H1 (cell line): ENCODE data around the gene EIF4E2. TPM values are rescaled to one million over a fixed set of nuclear protein-coding genes. Genes with fewer than 3 reads are reported as not detected.
"Not testable (repeated sequence)": the region's sequence is repeated elsewhere in the genome, so short reads cannot be mapped to it uniquely, and the experiment has no call there.

Experiments used
- CTCF ChIA-PET: fragments of 300-600 bp; sonication (Branson Sonifier 250); formaldehyde crosslinking; loops from one replicate; lab custom pipeline; 2021; ENCODE audit not compliant: partially characterized antibody; lab: Charles Lee
- POLR2A ChIA-PET: fragments of 300-600 bp; sonication (Branson Sonifier 250); formaldehyde crosslinking; loops from one replicate; lab custom pipeline; 2021; ENCODE audit warnings: inconsistent platforms; ENCODE audit not compliant: partially characterized antibody; lab: Charles Lee
- DNase-seq, 2 experiments: peaks; one replicate each; pipeline versions ENCODE4 v3.0.0 to v3.0.0-alpha.2; 2010 to 2022; ENCODE audit warnings: low spot score in 2 of 2, low read depth in 1 of 2, mixed read lengths in 1 of 2
- FAIRE-seq: peaks from 2 replicates; lab custom pipeline; 2011; peaks lifted over from hg19 to GRCh38; lab: Jason Lieb, UNC
- H2AFZ ChIP-seq: 2 replicates; pipeline ENCODE4 v1.8.1; 2012; ENCODE audit warnings: low read length, inconsistent platforms
- H2AK5ac ChIP-seq: 2 replicates; pipeline ENCODE4 v1.6.1; 2013; ENCODE audit warnings: low read depth, low read length
- H2BK120ac ChIP-seq: replicated peaks from 2 replicates; pipeline ENCODE3; 2013; ENCODE audit warnings: low read depth, low read length, inconsistent platforms
- H2BK12ac ChIP-seq: 2 replicates; pipeline ENCODE4 v1.6.1; 2013; ENCODE audit warnings: low read depth, low read length
- H2BK15ac ChIP-seq: 2 replicates; pipeline ENCODE4 v1.6.1; 2013; ENCODE audit warnings: low read length
- H2BK20ac ChIP-seq: 2 replicates; pipeline ENCODE4 v1.6.1; 2013; ENCODE audit warnings: low read length
- H2BK5ac ChIP-seq: 2 replicates; pipeline ENCODE4 v1.6.1; 2013; ENCODE audit warnings: low read depth, low read length
- H3K14ac ChIP-seq: 2 replicates; pipeline ENCODE4 v1.6.1; 2013; ENCODE audit warnings: inconsistent platforms; ENCODE audit not compliant: insufficient read length
- H3K18ac ChIP-seq: 2 replicates; pipeline ENCODE4 v1.6.1; 2013; ENCODE audit warnings: low read length; ENCODE audit errors: extremely low read depth
- H3K23ac ChIP-seq: 2 replicates; pipeline ENCODE4 v1.6.1; 2013; ENCODE audit warnings: inconsistent platforms; ENCODE audit not compliant: insufficient read length
- H3K23me2 ChIP-seq: 2 replicates; pipeline ENCODE4 v1.6.1; 2013; ENCODE audit warnings: low read depth, low read length
- H3K27ac ChIP-seq: 2 replicates; pipeline ENCODE4 v1.6.1; 2011; ENCODE audit warnings: low read depth, low read length, inconsistent platforms
- H3K27me3 ChIP-seq, 4 experiments: replicated peaks in 1 of 4; 1 replicate in 1 of 4; 2 replicates in 3 of 4; pipeline versions ENCODE4 v1.6.1 to v1.8.1; 2011 to 2013; ENCODE audit warnings: low read length in 3 of 4, mild to moderate bottlenecking in 3 of 4, inconsistent platforms in 2 of 4, mixed read lengths in 2 of 4, moderate library complexity in 1 of 4; ENCODE audit not compliant: control insufficient read depth in 3 of 4, insufficient read depth in 3 of 4; ENCODE audit errors: extremely low read depth in 1 of 4
- H3K36me3 ChIP-seq, 4 experiments: 2 replicates each; pipeline versions ENCODE4 v1.6.1 to v1.8.1; 2011 to 2013; ENCODE audit warnings: mild to moderate bottlenecking in 4 of 4, low read length in 3 of 4, moderate library complexity in 2 of 4, control low read depth in 1 of 4, inconsistent platforms in 1 of 4; ENCODE audit not compliant: insufficient read depth in 4 of 4, control insufficient read depth in 2 of 4
- H3K4ac ChIP-seq: replicated peaks from 2 replicates; pipeline ENCODE3; 2013; ENCODE audit warnings: low read length, low read depth, mixed read lengths, inconsistent platforms; ENCODE audit not compliant: insufficient read length
- H3K4me1 ChIP-seq, 4 experiments: replicated peaks in 1 of 4; 1 replicate in 1 of 4; 2 replicates in 3 of 4; pipeline versions ENCODE4 v1.6.1 to v1.8.1; 2011 to 2013; ENCODE audit warnings: low read length in 3 of 4, inconsistent platforms in 2 of 4, mixed read lengths in 1 of 4; ENCODE audit not compliant: insufficient read depth in 4 of 4, control insufficient read depth in 3 of 4
- H3K4me2 ChIP-seq, 2 experiments: 2 replicates each; pipeline versions ENCODE4 v1.6.1 to v1.8.1; 2011 to 2013; ENCODE audit warnings: low read depth in 2 of 2, low read length in 2 of 2, control low read depth in 1 of 2, inconsistent platforms in 1 of 2, mild to moderate bottlenecking in 1 of 2; ENCODE audit not compliant: insufficient read depth in 1 of 2
- H3K4me3 ChIP-seq, 4 experiments: fragments of 200-600, 300-600 bp in 1 of 4; sonication (generic), shearing (Covaris generic), sonication (Bioruptor Twin) in 1 of 4; 2 replicates each; pipeline versions ENCODE4 v1.5.1 to v1.8.1; 2011 to 2016; ENCODE audit warnings: low read length in 4 of 4, low read depth in 3 of 4, control low read depth in 2 of 4, inconsistent platforms in 2 of 4, mild to moderate bottlenecking in 2 of 4, mixed read lengths in 1 of 4, moderate library complexity in 1 of 4; ENCODE audit not compliant: insufficient read depth in 2 of 4; ENCODE audit errors: extremely low read depth in 1 of 4
- H3K56ac ChIP-seq: replicated peaks from 2 replicates; pipeline ENCODE3; 2013; ENCODE audit warnings: low read depth, mild to moderate bottlenecking, mixed read lengths, low read length, inconsistent platforms; ENCODE audit not compliant: insufficient read length
- H3K79me1 ChIP-seq: 2 replicates; pipeline ENCODE4 v1.6.1; 2013; ENCODE audit warnings: low read depth, low read length, control low read depth
- H3K79me2 ChIP-seq, 2 experiments: 2 replicates each; pipeline versions ENCODE4 v1.6.1 to v1.8.1; 2012 to 2013; ENCODE audit warnings: low read length in 2 of 2, mild to moderate bottlenecking in 2 of 2, inconsistent platforms in 1 of 2; ENCODE audit not compliant: insufficient read depth in 2 of 2, control insufficient read depth in 1 of 2
- H3K9ac ChIP-seq, 4 experiments: replicated peaks in 1 of 4; 1 replicate in 1 of 4; 2 replicates in 3 of 4; pipeline versions ENCODE4 v1.6.1 to v1.8.1; 2011 to 2013; ENCODE audit warnings: low read depth in 3 of 4, low read length in 3 of 4, control low read depth in 2 of 4, mild to moderate bottlenecking in 2 of 4, moderate library complexity in 2 of 4, inconsistent platforms in 1 of 4; ENCODE audit errors: extremely low read depth in 1 of 4
- H3K9me3 ChIP-seq, 2 experiments: 2 replicates each; pipeline versions ENCODE4 v1.6.1 to v1.8.1; 2012 to 2013; ENCODE audit warnings: mild to moderate bottlenecking in 2 of 2, moderate library complexity in 2 of 2, control low read depth in 1 of 2, inconsistent platforms in 1 of 2, low read depth in 1 of 2, low read length in 1 of 2, mixed read lengths in 1 of 2; ENCODE audit not compliant: insufficient read depth in 2 of 2
- H4K20me1 ChIP-seq, 2 experiments: replicated peaks in 1 of 2; 2 replicates each; pipeline versions ENCODE3 to v1.8.1; 2011 to 2013; ENCODE audit warnings: inconsistent platforms in 2 of 2, low read length in 2 of 2, mild to moderate bottlenecking in 1 of 2; ENCODE audit not compliant: insufficient read depth in 2 of 2, control insufficient read depth in 1 of 2
- H4K5ac ChIP-seq: 2 replicates; pipeline ENCODE4 v1.6.1; 2013; ENCODE audit warnings: low read length, low read depth, mixed read lengths, inconsistent platforms; ENCODE audit not compliant: insufficient read length
- H4K8ac ChIP-seq: 2 replicates; pipeline ENCODE4 v1.8.0; 2013; ENCODE audit warnings: mild to moderate bottlenecking, moderate library complexity, low read length, inconsistent platforms; ENCODE audit not compliant: insufficient read depth; ENCODE audit errors: extremely low read depth
- H4K91ac ChIP-seq: replicated peaks from 2 replicates; pipeline ENCODE3; 2013; ENCODE audit warnings: low read length, mixed read lengths, inconsistent platforms; ENCODE audit not compliant: insufficient read length
- ASH2L ChIP-seq: fragments of 200-600, 300-600 bp; sonication (generic); IDR thresholded peaks from one replicate; pipeline ENCODE4 v1.7.1; 2017; ENCODE audit warnings: low read length
- FOSL1 ChIP-seq: IDR thresholded peaks from 2 replicates; pipeline ENCODE4 v1.6.1; 2011; ENCODE audit warnings: mild to moderate bottlenecking, low read depth, low read length, moderate library complexity; ENCODE audit not compliant: insufficient read depth
- HDAC6 ChIP-seq: IDR thresholded peaks from one replicate; pipeline ENCODE4 v1.7.1; 2012; ENCODE audit warnings: low read depth, mild to moderate bottlenecking, inconsistent platforms, low read length, moderate library complexity
- KDM5A ChIP-seq: fragments of 200-600 bp; IDR thresholded peaks from 2 replicates; pipeline ENCODE4 v1.7.1; 2012; ENCODE audit warnings: mild to moderate bottlenecking, low read length, inconsistent platforms, mixed read lengths
- SP4 ChIP-seq: IDR thresholded peaks from 2 replicates; pipeline ENCODE4 v1.6.1; 2012; ENCODE audit warnings: low read length, inconsistent platforms
- TAF1 ChIP-seq: IDR thresholded peaks from 2 replicates; pipeline ENCODE4 v1.6.1; 2011; ENCODE audit warnings: mild to moderate bottlenecking, low read depth, low read length
- TBP ChIP-seq: IDR thresholded peaks from 2 replicates; pipeline ENCODE4 v1.6.1; 2011; ENCODE audit warnings: low read depth, low read length, improper control_type of control experiment
- WGBS, 2 experiments: shearing (Covaris generic) in 1 of 2; methylation state at CpG; one replicate each; pipeline versions ENCODE4 v1.1.6 to v1.1.7; 2013 to 2015; ENCODE audit warnings: low lambda C conversion rate in 2 of 2, mixed read lengths in 2 of 2, inconsistent platforms in 1 of 2, low coverage in 1 of 2, missing lambda C conversion rate in 1 of 2; ENCODE audit not compliant: insufficient replicate concordance in 2 of 2, insufficient coverage in 1 of 2, insufficient read length in 1 of 2; ENCODE audit errors: extremely low coverage in 1 of 2, missing lambda C conversion rate in 1 of 2; 5-methylcytosine and 5-hydroxymethylcytosine counted together
- polyA plus RNA-seq, 7 experiments: library from polyadenylated mRNA; depleted of rRNA in 3 of 7; stranded (reverse) in 5 of 7; unstranded in 2 of 7; fragments of >200 nt in 5 of 7; fragments of 200-250 nt in 2 of 7; gene quantifications; 1 replicate in 5 of 7; 2 replicates in 1 of 7; 4 replicates in 1 of 7; pipeline versions ENCODE4 v1.2.1 to v1.2.3, GENCODE V29; 2011 to 2013; ENCODE audit warnings: missing spikeins in 2 of 7, mixed read lengths in 2 of 7
- total RNA-seq: library from RNA; stranded (reverse); fragmentation: NEBNext Ultra II Directional; extraction: Animal tissue kit (Norgen Biotek cat#: 25700); gene quantifications from 2 replicates; pipeline ENCODE4 v1.2.1, GENCODE V29; 2021

EIF4E2 gene
- total and polyA plus RNA-seq, 2 of the 8 experiments (the other 6 are each of a cell fraction or from before 2014, with no cell fraction given), result 39.4 to 114 TPM

GRCh38 chr2:232532419-232532818, 18.1 kb upstream of the EIF4E2 start (continued):
- no peak for TF ChIP-seq FOSL1
- no peak for TF ChIP-seq TBP
- no peak for TF ChIP-seq ASH2L
- no peak for TF ChIP-seq SP4
- no peak for TF ChIP-seq TAF1
- TF ChIP-seq HDAC6, result no peak
- no peak for TF ChIP-seq KDM5A

GRCh38 chr2:232532821-232533220, 17.7 kb upstream of the EIF4E2 start:
- not testable (repeated sequence) for H3K14ac ChIP-seq, H3K27ac ChIP-seq, H3K23ac ChIP-seq, H2AK5ac ChIP-seq, H3K79me2 ChIP-seq, H2BK15ac ChIP-seq, H2BK120ac ChIP-seq, H3K56ac ChIP-seq, H4K5ac ChIP-seq, H3K9ac ChIP-seq, H2AFZ ChIP-seq, H2BK20ac ChIP-seq, FAIRE-seq, H4K91ac ChIP-seq, H2BK5ac ChIP-seq, H3K4me1 ChIP-seq, H3K9me3 ChIP-seq, H3K4me3 ChIP-seq, H3K27me3 ChIP-seq, H3K4ac ChIP-seq, DNase-seq, H3K4me2 ChIP-seq, H3K18ac ChIP-seq, H4K20me1 ChIP-seq, H4K8ac ChIP-seq, H3K23me2 ChIP-seq, H2BK12ac ChIP-seq, H3K79me1 ChIP-seq, H3K36me3 ChIP-seq
- ChIA-PET POLR2A (interaction anchor here (1.7 to 2.4 kb wide), 2 partner anchors 12 to 39 kb away, joined by 3 to 12 read pairs; no protein-coding TSS in a partner anchor), CTCF (interaction anchor here (1.0 to 2.1 kb wide), 4 partner anchors 9 to 197 kb away, joined by 3 to 12 read pairs (median 6); no protein-coding TSS in a partner anchor)
- 78% methylated on average over 5 of the region's 7 CpGs; no CpG with 5 or more reads in 1 of the 2 experiments for WGBS, 2 experiments
